ENCODE data around the gene SENP1.

DNA sequence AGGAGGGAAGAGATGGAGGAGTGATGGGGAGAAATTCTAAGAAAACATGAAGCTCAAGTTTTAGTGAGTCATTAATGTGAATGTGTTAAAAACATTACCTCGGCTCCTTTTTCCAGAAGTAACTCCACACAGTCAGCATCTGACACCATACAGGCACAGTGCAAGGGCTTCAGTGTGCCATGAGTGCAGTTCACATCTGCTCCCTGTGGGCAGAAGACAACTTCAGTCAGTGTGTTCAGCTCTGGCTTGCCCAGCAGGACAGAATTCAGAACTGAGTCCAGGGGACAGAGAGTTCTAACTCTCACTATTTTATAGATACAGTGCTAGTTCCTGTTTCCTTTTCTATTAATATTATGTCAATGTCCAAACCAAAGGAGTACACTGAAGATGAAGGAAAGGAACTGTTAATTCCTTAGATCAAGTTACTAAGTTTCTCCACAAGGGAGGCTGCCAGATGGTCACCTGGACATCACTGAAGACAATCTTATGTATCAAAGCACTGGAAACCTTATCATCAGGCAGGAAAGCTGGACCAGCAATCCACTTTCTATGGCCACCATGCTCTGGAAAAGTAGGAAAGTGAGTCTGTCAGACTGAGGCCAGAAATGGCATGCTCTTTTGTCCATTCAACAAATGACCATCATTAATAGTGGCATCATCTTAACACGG lies 45.4 kb upstream of the SENP1 start:
- no peak for TF ChIP-seq CTCF (IDR thresholded peaks at IDR 0.05)
- no peak for TF ChIP-seq POLR2A (IDR thresholded peaks at IDR 0.05)

All from uterus (tissue), 2 donors.